ENCODE data around the gene TAGAP. TPM values are rescaled to one million over a fixed set of nuclear protein-coding genes. Genes with fewer than 3 reads are reported as not detected.

The TAGAP gene
- total RNA-seq, 1 experiment from 2014 or later, result 0.22 TPM

DNA sequence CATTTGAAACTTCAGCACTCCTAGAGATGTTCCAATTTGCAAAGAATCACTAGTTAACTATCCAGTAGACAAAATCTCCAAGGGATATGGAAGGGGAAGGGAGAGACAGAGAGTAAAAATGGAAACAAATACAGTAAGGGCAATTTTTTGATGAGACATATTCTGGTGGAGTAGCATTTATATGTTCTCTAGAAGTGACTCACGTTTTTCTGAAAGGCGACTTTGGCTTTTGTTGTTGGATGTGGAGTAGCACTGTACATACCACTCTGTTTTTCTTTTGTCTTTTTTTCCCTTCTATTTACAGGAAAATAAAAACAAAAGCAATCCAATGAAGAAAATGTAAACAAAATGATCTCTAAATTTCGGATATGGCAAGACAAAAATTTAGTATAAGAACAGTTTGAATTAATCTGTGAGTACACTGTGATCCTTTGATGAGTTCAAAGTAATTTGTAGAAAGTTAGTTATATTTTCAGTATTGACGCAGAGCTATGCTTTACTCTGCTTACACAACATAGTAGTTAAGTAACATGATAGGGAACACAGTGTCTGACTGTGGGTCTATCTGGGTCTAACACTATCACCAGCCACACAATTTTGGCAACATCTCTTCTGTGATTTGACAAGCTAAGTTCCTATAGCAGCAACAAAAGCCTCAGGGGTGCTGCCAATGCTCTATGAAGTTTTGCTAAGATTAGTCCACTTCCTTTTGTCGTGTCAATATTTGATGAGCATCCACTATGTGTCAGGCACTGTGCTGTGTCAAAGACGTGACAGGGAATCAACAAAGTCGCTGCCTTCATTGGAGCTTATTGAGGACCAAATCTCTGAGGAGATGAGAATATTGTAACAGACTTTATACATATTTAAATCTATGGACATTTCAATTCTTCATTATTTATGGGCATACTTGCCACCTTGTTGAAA lies 27.3 kb upstream of the TAGAP start:
- ATAC-seq (no peak), DNase-seq (ENCODE audit: low spot score) (no peak)
- Mint-ChIP-seq H3K27ac (no peak overlapping the region), H3K27me3 (ENCODE audit: low read depth) (peaks cover 44% of the 10 kb centered on the region), H3K4me3 (no peak overlapping the region), H3K9me3 (no peaks in the 10 kb centered on the region), H3K4me1 (peaks cover 27% of the 10 kb centered on the region), H3K36me3 (no peaks in the 10 kb centered on the region)
- CTCF ChIA-PET, result interaction anchor here (0.9 kb wide), 1 partner anchor 32 kb away, joined by 3 read pairs; no protein-coding TSS in a partner anchor
- POLR2A ChIA-PET, result no interaction called here
- TF ChIP-seq, protein P1, sequence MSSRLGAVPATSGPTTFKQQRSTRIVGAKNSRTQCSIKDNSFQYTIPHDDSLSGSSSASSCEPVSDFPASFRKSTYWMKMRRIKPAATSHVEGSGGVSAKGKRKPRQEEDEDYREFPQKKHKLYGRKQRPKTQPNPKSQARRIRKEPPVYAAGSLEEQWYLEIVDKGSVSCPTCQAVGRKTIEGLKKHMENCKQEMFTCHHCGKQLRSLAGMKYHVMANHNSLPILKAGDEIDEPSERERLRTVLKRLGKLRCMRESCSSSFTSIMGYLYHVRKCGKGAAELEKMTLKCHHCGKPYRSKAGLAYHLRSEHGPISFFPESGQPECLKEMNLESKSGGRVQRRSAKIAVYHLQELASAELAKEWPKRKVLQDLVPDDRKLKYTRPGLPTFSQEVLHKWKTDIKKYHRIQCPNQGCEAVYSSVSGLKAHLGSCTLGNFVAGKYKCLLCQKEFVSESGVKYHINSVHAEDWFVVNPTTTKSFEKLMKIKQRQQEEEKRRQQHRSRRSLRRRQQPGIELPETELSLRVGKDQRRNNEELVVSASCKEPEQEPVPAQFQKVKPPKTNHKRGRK (CRISPR knock-in tag; IDR thresholded peaks at IDR 0.05; ENCODE audit: borderline replicate concordance), result no peak
- no peak for TF ChIP-seq RELA (CRISPR knock-in tag; IDR thresholded peaks at IDR 0.05; ENCODE audit: borderline replicate concordance)
- TF ChIP-seq ZNF232 (CRISPR knock-in tag; IDR thresholded peaks at IDR 0.05), result no peak
- TF ChIP-seq, protein P2, sequence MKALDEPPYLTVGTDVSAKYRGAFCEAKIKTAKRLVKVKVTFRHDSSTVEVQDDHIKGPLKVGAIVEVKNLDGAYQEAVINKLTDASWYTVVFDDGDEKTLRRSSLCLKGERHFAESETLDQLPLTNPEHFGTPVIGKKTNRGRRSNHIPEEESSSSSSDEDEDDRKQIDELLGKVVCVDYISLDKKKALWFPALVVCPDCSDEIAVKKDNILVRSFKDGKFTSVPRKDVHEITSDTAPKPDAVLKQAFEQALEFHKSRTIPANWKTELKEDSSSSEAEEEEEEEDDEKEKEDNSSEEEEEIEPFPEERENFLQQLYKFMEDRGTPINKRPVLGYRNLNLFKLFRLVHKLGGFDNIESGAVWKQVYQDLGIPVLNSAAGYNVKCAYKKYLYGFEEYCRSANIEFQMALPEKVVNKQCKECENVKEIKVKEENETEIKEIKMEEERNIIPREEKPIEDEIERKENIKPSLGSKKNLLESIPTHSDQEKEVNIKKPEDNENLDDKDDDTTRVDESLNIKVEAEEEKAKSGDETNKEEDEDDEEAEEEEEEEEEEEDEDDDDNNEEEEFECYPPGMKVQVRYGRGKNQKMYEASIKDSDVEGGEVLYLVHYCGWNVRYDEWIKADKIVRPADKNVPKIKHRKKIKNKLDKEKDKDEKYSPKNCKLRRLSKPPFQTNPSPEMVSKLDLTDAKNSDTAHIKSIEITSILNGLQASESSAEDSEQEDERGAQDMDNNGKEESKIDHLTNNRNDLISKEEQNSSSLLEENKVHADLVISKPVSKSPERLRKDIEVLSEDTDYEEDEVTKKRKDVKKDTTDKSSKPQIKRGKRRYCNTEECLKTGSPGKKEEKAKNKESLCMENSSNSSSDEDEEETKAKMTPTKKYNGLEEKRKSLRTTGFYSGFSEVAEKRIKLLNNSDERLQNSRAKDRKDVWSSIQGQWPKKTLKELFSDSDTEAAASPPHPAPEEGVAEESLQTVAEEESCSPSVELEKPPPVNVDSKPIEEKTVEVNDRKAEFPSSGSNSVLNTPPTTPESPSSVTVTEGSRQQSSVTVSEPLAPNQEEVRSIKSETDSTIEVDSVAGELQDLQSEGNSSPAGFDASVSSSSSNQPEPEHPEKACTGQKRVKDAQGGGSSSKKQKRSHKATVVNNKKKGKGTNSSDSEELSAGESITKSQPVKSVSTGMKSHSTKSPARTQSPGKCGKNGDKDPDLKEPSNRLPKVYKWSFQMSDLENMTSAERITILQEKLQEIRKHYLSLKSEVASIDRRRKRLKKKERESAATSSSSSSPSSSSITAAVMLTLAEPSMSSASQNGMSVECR (CRISPR knock-in tag; IDR thresholded peaks at IDR 0.05; ENCODE audit: borderline replicate concordance), result no peak
- TF ChIP-seq, protein P3, sequence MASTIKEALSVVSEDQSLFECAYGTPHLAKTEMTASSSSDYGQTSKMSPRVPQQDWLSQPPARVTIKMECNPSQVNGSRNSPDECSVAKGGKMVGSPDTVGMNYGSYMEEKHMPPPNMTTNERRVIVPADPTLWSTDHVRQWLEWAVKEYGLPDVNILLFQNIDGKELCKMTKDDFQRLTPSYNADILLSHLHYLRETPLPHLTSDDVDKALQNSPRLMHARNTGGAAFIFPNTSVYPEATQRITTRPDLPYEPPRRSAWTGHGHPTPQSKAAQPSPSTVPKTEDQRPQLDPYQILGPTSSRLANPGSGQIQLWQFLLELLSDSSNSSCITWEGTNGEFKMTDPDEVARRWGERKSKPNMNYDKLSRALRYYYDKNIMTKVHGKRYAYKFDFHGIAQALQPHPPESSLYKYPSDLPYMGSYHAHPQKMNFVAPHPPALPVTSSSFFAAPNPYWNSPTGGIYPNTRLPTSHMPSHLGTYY (CRISPR knock-in tag; IDR thresholded peaks at IDR 0.05), result no peak
- TF ChIP-seq, protein P4, sequence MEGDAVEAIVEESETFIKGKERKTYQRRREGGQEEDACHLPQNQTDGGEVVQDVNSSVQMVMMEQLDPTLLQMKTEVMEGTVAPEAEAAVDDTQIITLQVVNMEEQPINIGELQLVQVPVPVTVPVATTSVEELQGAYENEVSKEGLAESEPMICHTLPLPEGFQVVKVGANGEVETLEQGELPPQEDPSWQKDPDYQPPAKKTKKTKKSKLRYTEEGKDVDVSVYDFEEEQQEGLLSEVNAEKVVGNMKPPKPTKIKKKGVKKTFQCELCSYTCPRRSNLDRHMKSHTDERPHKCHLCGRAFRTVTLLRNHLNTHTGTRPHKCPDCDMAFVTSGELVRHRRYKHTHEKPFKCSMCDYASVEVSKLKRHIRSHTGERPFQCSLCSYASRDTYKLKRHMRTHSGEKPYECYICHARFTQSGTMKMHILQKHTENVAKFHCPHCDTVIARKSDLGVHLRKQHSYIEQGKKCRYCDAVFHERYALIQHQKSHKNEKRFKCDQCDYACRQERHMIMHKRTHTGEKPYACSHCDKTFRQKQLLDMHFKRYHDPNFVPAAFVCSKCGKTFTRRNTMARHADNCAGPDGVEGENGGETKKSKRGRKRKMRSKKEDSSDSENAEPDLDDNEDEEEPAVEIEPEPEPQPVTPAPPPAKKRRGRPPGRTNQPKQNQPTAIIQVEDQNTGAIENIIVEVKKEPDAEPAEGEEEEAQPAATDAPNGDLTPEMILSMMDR (IDR thresholded peaks at IDR 0.05), result no peak
- TF ChIP-seq, protein P5, sequence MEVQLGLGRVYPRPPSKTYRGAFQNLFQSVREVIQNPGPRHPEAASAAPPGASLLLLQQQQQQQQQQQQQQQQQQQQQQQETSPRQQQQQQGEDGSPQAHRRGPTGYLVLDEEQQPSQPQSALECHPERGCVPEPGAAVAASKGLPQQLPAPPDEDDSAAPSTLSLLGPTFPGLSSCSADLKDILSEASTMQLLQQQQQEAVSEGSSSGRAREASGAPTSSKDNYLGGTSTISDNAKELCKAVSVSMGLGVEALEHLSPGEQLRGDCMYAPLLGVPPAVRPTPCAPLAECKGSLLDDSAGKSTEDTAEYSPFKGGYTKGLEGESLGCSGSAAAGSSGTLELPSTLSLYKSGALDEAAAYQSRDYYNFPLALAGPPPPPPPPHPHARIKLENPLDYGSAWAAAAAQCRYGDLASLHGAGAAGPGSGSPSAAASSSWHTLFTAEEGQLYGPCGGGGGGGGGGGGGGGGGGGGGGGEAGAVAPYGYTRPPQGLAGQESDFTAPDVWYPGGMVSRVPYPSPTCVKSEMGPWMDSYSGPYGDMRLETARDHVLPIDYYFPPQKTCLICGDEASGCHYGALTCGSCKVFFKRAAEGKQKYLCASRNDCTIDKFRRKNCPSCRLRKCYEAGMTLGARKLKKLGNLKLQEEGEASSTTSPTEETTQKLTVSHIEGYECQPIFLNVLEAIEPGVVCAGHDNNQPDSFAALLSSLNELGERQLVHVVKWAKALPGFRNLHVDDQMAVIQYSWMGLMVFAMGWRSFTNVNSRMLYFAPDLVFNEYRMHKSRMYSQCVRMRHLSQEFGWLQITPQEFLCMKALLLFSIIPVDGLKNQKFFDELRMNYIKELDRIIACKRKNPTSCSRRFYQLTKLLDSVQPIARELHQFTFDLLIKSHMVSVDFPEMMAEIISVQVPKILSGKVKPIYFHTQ (CRISPR knock-in tag; IDR thresholded peaks at IDR 0.05), result no peak
- TF ChIP-seq, protein P6, sequence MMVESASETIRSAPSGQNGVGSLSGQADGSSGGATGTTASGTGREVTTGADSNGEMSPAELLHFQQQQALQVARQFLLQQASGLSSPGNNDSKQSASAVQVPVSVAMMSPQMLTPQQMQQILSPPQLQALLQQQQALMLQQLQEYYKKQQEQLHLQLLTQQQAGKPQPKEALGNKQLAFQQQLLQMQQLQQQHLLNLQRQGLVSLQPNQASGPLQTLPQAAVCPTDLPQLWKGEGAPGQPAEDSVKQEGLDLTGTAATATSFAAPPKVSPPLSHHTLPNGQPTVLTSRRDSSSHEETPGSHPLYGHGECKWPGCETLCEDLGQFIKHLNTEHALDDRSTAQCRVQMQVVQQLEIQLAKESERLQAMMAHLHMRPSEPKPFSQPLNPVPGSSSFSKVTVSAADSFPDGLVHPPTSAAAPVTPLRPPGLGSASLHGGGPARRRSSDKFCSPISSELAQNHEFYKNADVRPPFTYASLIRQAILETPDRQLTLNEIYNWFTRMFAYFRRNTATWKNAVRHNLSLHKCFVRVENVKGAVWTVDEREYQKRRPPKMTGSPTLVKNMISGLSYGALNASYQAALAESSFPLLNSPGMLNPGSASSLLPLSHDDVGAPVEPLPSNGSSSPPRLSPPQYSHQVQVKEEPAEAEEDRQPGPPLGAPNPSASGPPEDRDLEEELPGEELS (CRISPR knock-in tag; IDR thresholded peaks at IDR 0.05), result no peak
- TF ChIP-seq, protein P7, sequence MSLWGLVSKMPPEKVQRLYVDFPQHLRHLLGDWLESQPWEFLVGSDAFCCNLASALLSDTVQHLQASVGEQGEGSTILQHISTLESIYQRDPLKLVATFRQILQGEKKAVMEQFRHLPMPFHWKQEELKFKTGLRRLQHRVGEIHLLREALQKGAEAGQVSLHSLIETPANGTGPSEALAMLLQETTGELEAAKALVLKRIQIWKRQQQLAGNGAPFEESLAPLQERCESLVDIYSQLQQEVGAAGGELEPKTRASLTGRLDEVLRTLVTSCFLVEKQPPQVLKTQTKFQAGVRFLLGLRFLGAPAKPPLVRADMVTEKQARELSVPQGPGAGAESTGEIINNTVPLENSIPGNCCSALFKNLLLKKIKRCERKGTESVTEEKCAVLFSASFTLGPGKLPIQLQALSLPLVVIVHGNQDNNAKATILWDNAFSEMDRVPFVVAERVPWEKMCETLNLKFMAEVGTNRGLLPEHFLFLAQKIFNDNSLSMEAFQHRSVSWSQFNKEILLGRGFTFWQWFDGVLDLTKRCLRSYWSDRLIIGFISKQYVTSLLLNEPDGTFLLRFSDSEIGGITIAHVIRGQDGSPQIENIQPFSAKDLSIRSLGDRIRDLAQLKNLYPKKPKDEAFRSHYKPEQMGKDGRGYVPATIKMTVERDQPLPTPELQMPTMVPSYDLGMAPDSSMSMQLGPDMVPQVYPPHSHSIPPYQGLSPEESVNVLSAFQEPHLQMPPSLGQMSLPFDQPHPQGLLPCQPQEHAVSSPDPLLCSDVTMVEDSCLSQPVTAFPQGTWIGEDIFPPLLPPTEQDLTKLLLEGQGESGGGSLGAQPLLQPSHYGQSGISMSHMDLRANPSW (CRISPR knock-in tag; conservative IDR thresholded peaks at IDR 0.05; ENCODE audit: low read depth), result no peak
- no peak for TF ChIP-seq SOX15 (CRISPR knock-in tag; IDR thresholded peaks at IDR 0.05)
- TF ChIP-seq TEAD1 (CRISPR knock-in tag; IDR thresholded peaks at IDR 0.05), result no peak
- TF ChIP-seq, protein P8, sequence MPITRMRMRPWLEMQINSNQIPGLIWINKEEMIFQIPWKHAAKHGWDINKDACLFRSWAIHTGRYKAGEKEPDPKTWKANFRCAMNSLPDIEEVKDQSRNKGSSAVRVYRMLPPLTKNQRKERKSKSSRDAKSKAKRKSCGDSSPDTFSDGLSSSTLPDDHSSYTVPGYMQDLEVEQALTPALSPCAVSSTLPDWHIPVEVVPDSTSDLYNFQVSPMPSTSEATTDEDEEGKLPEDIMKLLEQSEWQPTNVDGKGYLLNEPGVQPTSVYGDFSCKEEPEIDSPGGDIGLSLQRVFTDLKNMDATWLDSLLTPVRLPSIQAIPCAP (CRISPR knock-in tag; IDR thresholded peaks at IDR 0.05), result no peak
- TF ChIP-seq ETV6 (CRISPR knock-in tag; IDR thresholded peaks at IDR 0.05), result no peak
- no peak for TF ChIP-seq JAZF1 (CRISPR knock-in tag; IDR thresholded peaks at IDR 0.05)
- TF ChIP-seq PRRX2 (CRISPR knock-in tag; IDR thresholded peaks at IDR 0.05), result no peak
- TF ChIP-seq TCF7 (CRISPR knock-in tag; IDR thresholded peaks at IDR 0.05; ENCODE audit: low read depth), result no peak

All from WTC11 (cell line).